Kidney epithelial cell (primary cell): Measurements from ENCODE around the gene FAM20C. TPM values are rescaled to one million over a fixed set of nuclear protein-coding genes. Genes with fewer than 3 reads are reported as not detected.

Source experiments
- DNase-seq: peaks from one replicate; pipeline ENCODE4 v3.0.0-alpha.2; 2010; ENCODE audit warnings: low read depth
- H3K27me3 ChIP-seq: 2 replicates; pipeline ENCODE4 v1.6.0; 2011; ENCODE audit warnings: low read length; ENCODE audit not compliant: control insufficient read depth, insufficient read depth
- H3K36me3 ChIP-seq: 2 replicates; pipeline ENCODE4 v1.5.1; 2011; ENCODE audit warnings: low read length; ENCODE audit not compliant: control insufficient read depth, insufficient read depth
- H3K4me3 ChIP-seq: 2 replicates; pipeline ENCODE4 v1.5.1; 2011; ENCODE audit warnings: low read depth, mild to moderate bottlenecking, control low read depth, low read length
- total RNA-seq: library from RNA; depleted of rRNA; stranded (reverse); fragments of >200 nt; gene quantifications from 2 replicates; pipeline ENCODE4 v1.2.3, GENCODE V29; 2015
- TF ChIP-seq, protein P1 (sequence below): IDR thresholded peaks from 2 replicates; pipeline ENCODE4 v1.5.1; 2011; ENCODE audit warnings: mild to moderate bottlenecking, moderate library complexity, low read length, control low read depth, inconsistent platforms; ENCODE audit not compliant: insufficient read depth, poor library complexity, severe bottlenecking

FAM20C gene
- total RNA-seq, 1 donor from 2014 or later: 39.1 TPM

DNA sequence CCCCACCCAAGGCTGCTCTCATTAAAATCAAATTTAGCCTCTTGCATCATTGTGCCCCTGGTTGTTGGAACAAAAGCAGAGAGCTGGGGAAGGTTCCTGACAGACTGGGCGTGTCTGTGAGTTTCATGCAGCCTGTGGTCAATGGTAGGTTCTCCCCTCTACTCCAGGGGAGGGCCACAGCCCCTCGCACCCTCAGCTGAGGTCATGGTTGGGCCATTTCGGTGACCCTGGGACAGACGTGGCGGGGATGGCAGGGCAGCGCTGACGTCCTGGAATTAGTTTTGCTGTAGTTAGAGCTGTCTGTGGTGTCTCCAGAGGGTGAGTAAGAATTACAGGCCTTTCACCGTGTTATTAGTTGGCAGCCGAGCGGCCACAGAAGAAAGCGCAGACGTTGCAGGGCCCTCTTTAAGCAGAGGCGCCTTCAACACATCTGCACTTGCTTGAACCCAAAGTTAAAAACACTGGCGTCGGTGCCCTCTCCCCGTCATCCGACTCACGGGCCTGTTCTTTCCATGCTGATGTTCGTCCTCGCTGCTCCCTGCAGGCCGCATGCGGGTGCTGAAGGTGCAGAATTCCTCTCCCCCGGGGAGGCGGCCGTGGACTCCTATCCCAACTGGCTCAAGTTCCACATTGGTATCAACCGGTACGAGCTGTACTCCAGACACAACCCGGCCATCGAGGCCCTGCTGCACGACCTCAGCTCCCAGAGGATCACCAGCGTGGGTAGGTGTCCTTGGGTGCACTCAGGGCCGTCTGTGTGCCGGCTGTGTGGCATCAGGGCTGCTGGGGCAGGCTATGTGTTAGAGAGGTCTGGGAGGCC, 2.8 kb downstream of the FAM20C start:
- Histone ChIP-seq H3K4me3 (peak overlapping the region; percentile 59), H3K36me3 (peaks cover 9% of the 10 kb centered on the region), H3K27me3 (no peaks in the 10 kb centered on the region)
- TF ChIP-seq, protein P1, sequence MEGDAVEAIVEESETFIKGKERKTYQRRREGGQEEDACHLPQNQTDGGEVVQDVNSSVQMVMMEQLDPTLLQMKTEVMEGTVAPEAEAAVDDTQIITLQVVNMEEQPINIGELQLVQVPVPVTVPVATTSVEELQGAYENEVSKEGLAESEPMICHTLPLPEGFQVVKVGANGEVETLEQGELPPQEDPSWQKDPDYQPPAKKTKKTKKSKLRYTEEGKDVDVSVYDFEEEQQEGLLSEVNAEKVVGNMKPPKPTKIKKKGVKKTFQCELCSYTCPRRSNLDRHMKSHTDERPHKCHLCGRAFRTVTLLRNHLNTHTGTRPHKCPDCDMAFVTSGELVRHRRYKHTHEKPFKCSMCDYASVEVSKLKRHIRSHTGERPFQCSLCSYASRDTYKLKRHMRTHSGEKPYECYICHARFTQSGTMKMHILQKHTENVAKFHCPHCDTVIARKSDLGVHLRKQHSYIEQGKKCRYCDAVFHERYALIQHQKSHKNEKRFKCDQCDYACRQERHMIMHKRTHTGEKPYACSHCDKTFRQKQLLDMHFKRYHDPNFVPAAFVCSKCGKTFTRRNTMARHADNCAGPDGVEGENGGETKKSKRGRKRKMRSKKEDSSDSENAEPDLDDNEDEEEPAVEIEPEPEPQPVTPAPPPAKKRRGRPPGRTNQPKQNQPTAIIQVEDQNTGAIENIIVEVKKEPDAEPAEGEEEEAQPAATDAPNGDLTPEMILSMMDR: no peak
- no peak for DNase-seq

DNA sequence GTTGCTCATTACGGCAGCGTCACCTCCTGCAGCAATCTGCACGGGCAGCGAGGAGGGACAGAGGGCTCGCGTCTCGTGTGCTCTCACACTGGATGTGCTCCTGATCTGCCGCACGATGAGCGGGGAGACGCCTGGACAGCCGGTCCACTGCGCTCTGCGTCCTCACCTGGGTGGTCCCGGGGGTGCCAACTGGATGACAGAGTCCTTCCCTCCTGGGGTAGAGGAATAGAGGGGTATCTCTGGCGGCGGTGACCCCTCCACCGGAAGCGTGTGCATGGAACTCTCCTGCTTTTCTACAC, 3.4 kb downstream of the FAM20C start:
- Histone ChIP-seq H3K4me3 (peak overlapping the region; percentile 59), H3K27me3 (no peaks in the 10 kb centered on the region), H3K36me3 (peaks cover 10% of the 10 kb centered on the region)
- TF ChIP-seq, protein P1: no peak
- no peak for DNase-seq

DNA sequence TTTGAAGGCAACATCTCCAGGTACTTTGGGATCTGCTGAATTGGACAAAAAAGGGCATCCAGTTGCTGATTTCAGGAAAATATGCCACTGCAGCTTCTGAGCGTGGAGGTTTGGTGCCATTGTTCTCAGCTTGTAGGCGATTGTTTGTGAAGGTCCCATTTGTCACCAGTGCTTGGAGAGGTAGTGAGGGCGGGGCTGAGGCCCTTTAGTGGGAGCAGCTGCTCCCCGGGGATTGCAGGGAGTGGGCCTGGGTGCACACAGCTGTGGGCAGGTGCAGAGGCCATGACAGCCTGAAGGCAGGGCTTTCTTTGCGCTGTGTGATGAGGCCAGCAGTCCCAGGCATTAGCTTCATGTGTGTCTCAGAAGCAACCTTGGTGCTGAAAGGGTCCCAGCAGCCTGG, 3.9 kb downstream of the FAM20C start:
- Histone ChIP-seq H3K4me3 (peak overlapping the region; percentile 1), H3K36me3 (peaks cover 10% of the 10 kb centered on the region), H3K27me3 (no peaks in the 10 kb centered on the region)
- DNase-seq: no peak
- TF ChIP-seq, protein P1: no peak

DNA sequence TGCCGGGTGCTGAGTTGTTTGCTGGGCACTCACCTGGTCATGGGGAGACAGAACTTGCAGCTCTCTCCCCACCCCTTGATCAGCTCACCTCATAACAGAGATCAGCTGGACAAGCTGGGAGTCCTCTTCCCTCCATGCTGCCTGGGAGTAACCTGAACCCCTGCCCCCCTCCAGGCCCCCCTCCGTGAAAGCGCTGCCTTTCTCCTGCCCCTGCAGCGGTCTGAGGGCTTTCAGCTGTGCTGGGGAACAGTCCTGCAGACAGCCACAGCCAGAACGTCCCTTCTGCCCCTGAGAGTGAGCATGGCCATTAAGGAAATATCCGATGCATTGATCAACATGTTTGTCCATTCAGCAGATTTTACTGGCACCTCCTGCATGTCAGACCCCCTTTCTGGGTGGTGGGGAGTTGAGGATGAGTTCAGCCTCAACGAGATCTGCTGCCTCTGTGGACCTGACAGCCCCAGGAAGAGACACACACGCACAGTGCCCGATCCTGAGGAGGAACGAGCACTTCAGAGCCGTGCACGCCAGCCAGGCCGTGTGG, 4.5 kb downstream of the FAM20C start:
- Histone ChIP-seq H3K27me3 (no peaks in the 10 kb centered on the region), H3K36me3 (peaks cover 10% of the 10 kb centered on the region), H3K4me3 (peak overlapping the region; percentile 1)
- no peak for DNase-seq
- TF ChIP-seq, protein P1: no peak

DNA sequence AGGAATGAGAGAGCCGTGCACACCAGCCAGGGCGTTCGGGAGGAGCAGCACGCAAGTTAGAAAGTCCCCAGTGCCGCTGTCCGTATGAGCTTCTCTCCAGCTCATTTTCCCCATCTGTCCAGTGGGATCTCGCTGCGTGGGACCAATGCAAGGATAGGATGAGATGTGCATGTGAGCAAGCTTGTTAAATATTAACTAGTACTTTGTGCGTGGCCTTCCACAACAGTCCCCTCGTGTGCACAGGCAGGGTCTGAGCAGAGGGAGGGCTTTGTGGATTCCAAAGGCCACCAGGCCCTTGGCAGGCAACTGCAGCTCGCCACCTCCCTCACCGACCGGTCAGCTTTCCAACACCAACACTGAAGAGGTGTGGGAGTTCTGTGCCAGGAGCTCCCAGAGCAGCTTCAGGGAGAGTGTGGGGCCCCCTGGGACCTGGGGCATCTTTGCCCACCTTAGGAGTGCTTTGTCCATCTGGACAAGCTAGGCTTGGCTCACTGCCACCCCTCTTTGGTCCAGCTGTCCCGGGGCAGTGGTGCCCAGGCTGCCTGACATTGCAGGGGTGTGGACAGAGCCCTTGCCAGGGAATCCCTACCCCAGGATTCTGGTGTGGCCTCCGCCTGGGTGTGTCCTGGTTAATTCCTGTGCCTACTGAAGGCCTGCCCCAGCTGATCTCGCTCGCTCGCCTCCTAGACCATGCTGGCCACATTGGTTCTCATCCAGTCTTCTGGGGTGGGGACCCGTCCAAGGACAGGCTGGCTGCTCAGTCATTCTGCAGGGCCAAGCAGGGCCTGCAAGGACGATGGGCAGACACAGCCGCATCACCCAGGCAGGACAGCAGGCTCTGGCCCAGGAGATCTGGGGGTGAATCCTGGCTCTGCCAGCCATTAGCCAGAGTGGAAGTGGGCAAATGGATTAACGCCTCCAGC, 5.3 kb downstream of the FAM20C start:
- no peak overlapping the region for H3K4me3 ChIP-seq
- H3K27me3 ChIP-seq: no peaks in the 10 kb centered on the region
- TF ChIP-seq, protein P1: no peak
- H3K36me3 ChIP-seq: peaks cover 10% of the 10 kb centered on the region
- DNase-seq: no peak
